Measurements from ENCODE around the gene NEK2. TPM values are rescaled to one million over a fixed set of nuclear protein-coding genes. Genes with fewer than 3 reads are reported as not detected.

The NEK2 gene
- total and polyA plus RNA-seq, 2 donors from 2014 or later = 0.35 TPM; not detected in 1

DNA sequence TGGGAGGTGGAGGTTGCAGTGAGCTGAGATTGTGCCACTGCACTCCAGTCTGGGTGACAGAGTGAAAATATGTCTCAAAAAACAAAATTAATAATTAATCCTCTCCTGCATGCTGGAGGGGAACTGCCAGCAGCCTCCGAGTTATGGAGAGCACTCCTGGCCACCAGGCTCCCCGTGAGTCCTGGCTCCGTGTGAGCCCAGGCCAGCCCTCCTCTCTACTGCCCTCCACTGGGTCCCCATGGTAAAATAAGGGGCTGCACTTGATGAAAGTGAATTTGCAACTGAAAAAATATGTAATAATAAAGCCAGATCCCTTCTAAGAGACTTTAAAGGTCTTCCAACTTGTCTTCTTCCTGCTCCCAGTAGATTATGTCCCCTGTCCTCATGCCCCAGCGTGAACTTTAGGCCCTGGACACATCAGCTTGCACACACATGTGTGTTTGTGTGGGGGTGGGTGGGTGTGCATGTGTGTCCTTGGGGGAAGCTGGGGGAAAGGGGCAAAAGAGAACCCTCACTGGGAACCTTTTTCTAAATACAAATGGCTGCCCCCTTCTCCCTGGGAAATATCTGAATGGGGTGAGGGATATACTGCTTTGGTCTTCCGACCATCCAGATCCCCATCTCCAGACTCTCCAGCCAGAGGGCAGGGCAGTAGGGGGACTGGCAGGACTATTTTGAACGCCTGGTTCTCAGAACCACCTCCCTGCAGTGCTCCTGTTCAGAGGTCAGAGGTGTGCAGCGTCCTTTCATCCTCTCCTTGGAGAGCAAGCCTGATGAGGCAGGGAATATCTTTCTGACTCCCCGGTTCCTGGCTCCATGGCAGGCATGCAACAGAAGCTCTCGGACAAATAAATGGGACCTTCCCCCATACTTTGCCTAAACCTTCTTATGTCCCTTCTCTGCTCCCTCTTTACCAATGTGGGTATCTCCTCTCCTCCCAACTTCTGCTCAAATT lies 26.2 kb downstream of the NEK2 start:
- DNase-seq (peak in 1 of 5 donors; percentile 56), FAIRE-seq (no peak)
- no peak overlapping the region for H3K9ac ChIP-seq (ENCODE audit: low read length in 3 of 3)
- H3K4me1 ChIP-seq (ENCODE audit: control insufficient read depth in 2 of 3, insufficient read depth in 2 of 3, low read depth in 1 of 3, low read length in 3 of 3) = peaks cover 0 to 3% (median 0%) of the 10 kb centered on the region in 3 donors
- no peaks in the 10 kb centered on the region for H3K36me3 ChIP-seq (ENCODE audit: control insufficient read depth in 2 of 3, insufficient read depth in 3 of 3, low read length in 3 of 3)
- H3K4me3 ChIP-seq (ENCODE audit: low read length in 3 of 3) = no peak overlapping the region
- no peaks in the 10 kb centered on the region for H3K27me3 ChIP-seq (ENCODE audit: control insufficient read depth, insufficient read depth, low read length)
- no peak overlapping the region for H3K27ac ChIP-seq (ENCODE audit: low read depth in 2 of 2, low read length in 2 of 2)
- H3K9me3 ChIP-seq (ENCODE audit: control insufficient read depth in 2 of 3, insufficient read depth in 1 of 3, low read length in 3 of 3) = no peaks in the 10 kb centered on the region
- TF ChIP-seq, protein P1, sequence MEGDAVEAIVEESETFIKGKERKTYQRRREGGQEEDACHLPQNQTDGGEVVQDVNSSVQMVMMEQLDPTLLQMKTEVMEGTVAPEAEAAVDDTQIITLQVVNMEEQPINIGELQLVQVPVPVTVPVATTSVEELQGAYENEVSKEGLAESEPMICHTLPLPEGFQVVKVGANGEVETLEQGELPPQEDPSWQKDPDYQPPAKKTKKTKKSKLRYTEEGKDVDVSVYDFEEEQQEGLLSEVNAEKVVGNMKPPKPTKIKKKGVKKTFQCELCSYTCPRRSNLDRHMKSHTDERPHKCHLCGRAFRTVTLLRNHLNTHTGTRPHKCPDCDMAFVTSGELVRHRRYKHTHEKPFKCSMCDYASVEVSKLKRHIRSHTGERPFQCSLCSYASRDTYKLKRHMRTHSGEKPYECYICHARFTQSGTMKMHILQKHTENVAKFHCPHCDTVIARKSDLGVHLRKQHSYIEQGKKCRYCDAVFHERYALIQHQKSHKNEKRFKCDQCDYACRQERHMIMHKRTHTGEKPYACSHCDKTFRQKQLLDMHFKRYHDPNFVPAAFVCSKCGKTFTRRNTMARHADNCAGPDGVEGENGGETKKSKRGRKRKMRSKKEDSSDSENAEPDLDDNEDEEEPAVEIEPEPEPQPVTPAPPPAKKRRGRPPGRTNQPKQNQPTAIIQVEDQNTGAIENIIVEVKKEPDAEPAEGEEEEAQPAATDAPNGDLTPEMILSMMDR (IDR thresholded peaks at IDR 0.05; ENCODE audit: borderline replicate concordance, extremely low read depth, insufficient read depth) = peak; percentile 28
- intact Hi-C loops (cut with DNase I) = no loop called here

DNA sequence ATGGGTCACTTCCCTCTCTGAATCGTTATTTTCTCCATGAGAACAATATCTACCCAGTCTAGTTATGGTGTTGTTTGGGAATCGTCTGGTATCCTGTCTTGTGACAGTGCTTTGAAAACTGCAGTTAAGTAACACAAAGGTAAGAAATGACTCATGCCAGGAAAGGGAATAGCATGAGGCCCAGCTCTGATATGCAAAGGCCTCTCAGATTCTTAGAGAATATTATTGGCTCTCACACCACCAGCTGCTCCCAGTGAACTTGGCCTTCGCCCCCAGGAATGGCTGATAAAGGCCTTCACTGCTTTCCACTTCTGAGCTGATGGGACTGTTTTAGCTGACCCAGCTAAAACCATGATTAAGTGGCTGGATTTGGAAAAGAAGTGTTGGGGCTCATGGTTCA lies 27.1 kb downstream of the NEK2 start:
- DNase-seq = no peak
- TF ChIP-seq, protein P1 (IDR thresholded peaks at IDR 0.05; ENCODE audit: borderline replicate concordance, extremely low read depth, insufficient read depth) = no peak
- H3K36me3 ChIP-seq (ENCODE audit: control insufficient read depth in 2 of 3, insufficient read depth in 3 of 3, low read length in 3 of 3) = no peaks in the 10 kb centered on the region
- H3K4me3 ChIP-seq (ENCODE audit: low read length in 3 of 3) = no peak overlapping the region
- no peak overlapping the region for H3K9ac ChIP-seq (ENCODE audit: low read length in 3 of 3)
- no peaks in the 10 kb centered on the region for H3K27me3 ChIP-seq (ENCODE audit: control insufficient read depth, insufficient read depth, low read length)
- no peak for FAIRE-seq
- no peaks in the 10 kb centered on the region for H3K9me3 ChIP-seq (ENCODE audit: control insufficient read depth in 2 of 3, insufficient read depth in 1 of 3, low read length in 3 of 3)
- intact Hi-C loops (cut with DNase I) = no loop called here
- H3K27ac ChIP-seq (ENCODE audit: low read depth in 2 of 2, low read length in 2 of 2) = no peak overlapping the region
- H3K4me1 ChIP-seq (ENCODE audit: control insufficient read depth in 2 of 3, insufficient read depth in 2 of 3, low read depth in 1 of 3, low read length in 3 of 3) = peaks cover 0 to 3% (median 3%) of the 10 kb centered on the region in 3 donors

DNA sequence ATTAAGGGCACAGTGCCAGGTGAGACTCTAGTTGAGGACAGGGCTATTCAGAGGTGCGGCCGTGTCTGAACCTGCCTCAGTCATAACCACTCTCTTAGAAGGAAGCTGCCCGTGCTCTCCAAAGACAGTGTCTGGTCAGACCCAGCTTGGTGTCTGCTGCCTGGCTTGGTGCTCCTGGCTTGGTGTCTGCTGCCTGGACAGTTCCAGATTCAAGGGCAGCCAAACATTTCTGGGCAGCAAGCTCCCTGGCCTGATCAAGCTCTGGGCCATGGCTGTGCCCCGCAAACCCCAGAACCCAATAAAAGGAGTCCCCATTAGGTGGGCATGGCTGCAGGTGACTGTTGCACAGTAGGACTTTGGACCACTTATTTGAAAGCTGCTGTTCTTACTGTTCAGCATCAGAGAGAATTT lies 27.7 kb downstream of the NEK2 start:
- FAIRE-seq (no peak), DNase-seq (no peak)
- no peaks in the 10 kb centered on the region for H3K36me3 ChIP-seq (ENCODE audit: control insufficient read depth in 2 of 3, insufficient read depth in 3 of 3, low read length in 3 of 3)
- H3K4me1 ChIP-seq (ENCODE audit: control insufficient read depth in 2 of 3, insufficient read depth in 2 of 3, low read depth in 1 of 3, low read length in 3 of 3) = peaks cover 0 to 9% (median 8%) of the 10 kb centered on the region in 3 donors
- intact Hi-C loops (cut with DNase I) = no loop called here
- H3K4me3 ChIP-seq (ENCODE audit: low read length in 3 of 3) = no peak overlapping the region
- no peaks in the 10 kb centered on the region for H3K27me3 ChIP-seq (ENCODE audit: control insufficient read depth, insufficient read depth, low read length)
- no peak overlapping the region for H3K9ac ChIP-seq (ENCODE audit: low read length in 3 of 3)
- H3K9me3 ChIP-seq (ENCODE audit: control insufficient read depth in 2 of 3, insufficient read depth in 1 of 3, low read length in 3 of 3) = no peaks in the 10 kb centered on the region
- TF ChIP-seq, protein P1 (IDR thresholded peaks at IDR 0.05; ENCODE audit: borderline replicate concordance, extremely low read depth, insufficient read depth) = no peak
- no peak overlapping the region for H3K27ac ChIP-seq (ENCODE audit: low read depth in 2 of 2, low read length in 2 of 2)
